ENCODE data around the gene SURF1.

GRCh38 chr9:133390713-133391112, 34.4 kb upstream of the SURF1 start:
- TF ChIP-seq CTCF (IDR thresholded peaks at IDR 0.05) (no peak), POLR2A (IDR thresholded peaks at IDR 0.05) (no peak)
